ENCODE results near the gene ZNF70. TPM values are rescaled to one million over a fixed set of nuclear protein-coding genes. Genes with fewer than 3 reads are reported as not detected.
A peak's percentile ranks its signal among the peaks of the same experiment; 100 is the strongest.

The ZNF70 gene
- total and polyA plus RNA-seq, 2 of the 13 experiments (the other 11 are each of a cell fraction or from before 2014, with no cell fraction given): 0.62 to 3.6 TPM

DNA sequence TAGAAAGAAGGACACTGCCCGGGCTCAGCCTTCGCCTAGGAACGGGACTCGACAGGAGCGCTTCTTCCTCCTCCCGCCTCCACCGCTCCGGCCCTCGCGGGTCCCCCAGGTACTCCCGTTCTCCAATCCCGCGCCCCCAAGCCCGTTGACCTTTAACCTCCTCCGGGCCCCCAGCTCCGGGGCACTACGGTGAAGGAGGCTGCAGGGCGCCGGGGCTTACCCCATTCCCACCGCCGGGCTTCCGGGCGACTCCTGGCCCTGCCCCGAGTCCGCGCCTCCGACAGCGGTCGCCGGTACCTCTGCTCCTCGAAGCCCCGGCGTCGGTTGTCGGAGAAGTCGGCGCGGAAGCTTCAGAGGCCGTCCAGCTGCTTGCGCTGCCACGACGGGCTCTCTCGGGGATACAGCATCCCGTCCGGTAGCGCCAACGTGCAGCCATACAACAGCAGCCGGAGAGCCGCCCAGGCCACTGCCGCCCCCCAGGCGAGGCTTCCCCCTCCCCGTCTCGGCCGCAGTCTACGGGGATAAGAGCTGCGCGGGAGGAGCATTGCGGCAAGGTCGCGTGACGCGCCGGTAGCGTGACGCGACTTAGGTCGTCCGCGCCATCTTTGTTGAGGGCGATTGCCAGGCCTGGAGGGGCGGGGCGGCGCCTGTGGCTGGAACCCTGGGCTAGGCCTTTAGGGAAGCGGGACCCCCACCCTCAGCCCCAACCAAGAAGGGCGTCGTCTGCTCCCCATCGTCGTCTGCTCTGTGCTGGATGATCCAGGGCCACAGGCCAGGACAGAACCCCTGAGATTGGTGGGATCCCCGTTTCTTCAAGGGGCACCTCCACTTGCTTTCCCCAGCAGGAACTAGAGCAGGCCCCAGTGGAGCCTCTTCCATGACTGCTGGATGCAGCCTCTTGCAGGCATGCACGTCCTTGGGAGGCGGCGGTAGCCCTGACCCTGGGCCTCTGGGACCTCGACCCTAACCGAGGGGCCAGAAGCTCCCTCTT lies 33.8 kb downstream of the ZNF70 start (continued):
- peak; percentile 82 for TF ChIP-seq ASH2L (IDR thresholded peaks at IDR 0.05; ENCODE audit: insufficient read length, low read depth, low read length)
- TF ChIP-seq, protein P1, sequence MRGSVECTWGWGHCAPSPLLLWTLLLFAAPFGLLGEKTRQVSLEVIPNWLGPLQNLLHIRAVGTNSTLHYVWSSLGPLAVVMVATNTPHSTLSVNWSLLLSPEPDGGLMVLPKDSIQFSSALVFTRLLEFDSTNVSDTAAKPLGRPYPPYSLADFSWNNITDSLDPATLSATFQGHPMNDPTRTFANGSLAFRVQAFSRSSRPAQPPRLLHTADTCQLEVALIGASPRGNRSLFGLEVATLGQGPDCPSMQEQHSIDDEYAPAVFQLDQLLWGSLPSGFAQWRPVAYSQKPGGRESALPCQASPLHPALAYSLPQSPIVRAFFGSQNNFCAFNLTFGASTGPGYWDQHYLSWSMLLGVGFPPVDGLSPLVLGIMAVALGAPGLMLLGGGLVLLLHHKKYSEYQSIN (CRISPR knock-in tag; IDR thresholded peaks at IDR 0.05; ENCODE audit: borderline replicate concordance): no peak
- TF ChIP-seq, protein P2, sequence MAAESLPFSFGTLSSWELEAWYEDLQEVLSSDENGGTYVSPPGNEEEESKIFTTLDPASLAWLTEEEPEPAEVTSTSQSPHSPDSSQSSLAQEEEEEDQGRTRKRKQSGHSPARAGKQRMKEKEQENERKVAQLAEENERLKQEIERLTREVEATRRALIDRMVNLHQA (CRISPR knock-in tag; IDR thresholded peaks at IDR 0.05): no peak
- no peak for TF ChIP-seq ISX (CRISPR knock-in tag; conservative IDR thresholded peaks at IDR 0.05)
- TF ChIP-seq MAF1 (CRISPR knock-in tag; IDR thresholded peaks at IDR 0.05; ENCODE audit: borderline replicate concordance): no peak
- no peak for TF ChIP-seq ZNF7 (CRISPR knock-in tag; IDR thresholded peaks at IDR 0.05)
- TF ChIP-seq, protein P3, sequence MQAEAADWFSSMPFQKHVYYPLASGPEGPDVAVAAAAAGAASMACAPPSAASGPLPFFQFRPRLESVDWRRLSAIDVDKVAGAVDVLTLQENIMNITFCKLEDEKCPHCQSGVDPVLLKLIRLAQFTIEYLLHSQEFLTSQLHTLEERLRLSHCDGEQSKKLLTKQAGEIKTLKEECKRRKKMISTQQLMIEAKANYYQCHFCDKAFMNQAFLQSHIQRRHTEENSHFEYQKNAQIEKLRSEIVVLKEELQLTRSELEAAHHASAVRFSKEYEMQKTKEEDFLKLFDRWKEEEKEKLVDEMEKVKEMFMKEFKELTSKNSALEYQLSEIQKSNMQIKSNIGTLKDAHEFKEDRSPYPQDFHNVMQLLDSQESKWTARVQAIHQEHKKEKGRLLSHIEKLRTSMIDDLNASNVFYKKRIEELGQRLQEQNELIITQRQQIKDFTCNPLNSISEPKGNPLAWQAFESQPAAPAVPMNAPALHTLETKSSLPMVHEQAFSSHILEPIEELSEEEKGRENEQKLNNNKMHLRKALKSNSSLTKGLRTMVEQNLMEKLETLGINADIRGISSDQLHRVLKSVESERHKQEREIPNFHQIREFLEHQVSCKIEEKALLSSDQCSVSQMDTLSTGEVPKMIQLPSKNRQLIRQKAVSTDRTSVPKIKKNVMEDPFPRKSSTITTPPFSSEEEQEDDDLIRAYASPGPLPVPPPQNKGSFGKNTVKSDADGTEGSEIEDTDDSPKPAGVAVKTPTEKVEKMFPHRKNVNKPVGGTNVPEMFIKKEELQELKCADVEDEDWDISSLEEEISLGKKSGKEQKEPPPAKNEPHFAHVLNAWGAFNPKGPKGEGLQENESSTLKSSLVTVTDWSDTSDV (CRISPR knock-in tag; IDR thresholded peaks at IDR 0.05): no peak
- TF ChIP-seq ZNF335 (CRISPR knock-in tag; IDR thresholded peaks at IDR 0.05): no peak
- TF ChIP-seq ZNF180 (CRISPR knock-in tag; IDR thresholded peaks at IDR 0.05; ENCODE audit: borderline replicate concordance, low read depth): no peak
- TF ChIP-seq ZBTB43 (CRISPR knock-in tag; conservative IDR thresholded peaks at IDR 0.05): 0 out of 2 replicates have a peak, but pooled peaks have one; percentile 47
- TF ChIP-seq PATZ1 (CRISPR knock-in tag; IDR thresholded peaks at IDR 0.05): peak; percentile 98
- TF ChIP-seq PAXIP1 (CRISPR knock-in tag; conservative IDR thresholded peaks at IDR 0.05): peak; percentile 46; the same call in 1 of the 2 replicates
- TF ChIP-seq NFYC (CRISPR knock-in tag; IDR thresholded peaks at IDR 0.05): no peak
- TF ChIP-seq ZKSCAN5 (CRISPR knock-in tag; IDR thresholded peaks at IDR 0.05): no peak; the same call in 1 of the 2 replicates
- no peak for TF ChIP-seq NR3C1 (CRISPR knock-in tag; IDR thresholded peaks at IDR 0.05)
- no peak for TF ChIP-seq MTA1 (CRISPR knock-in tag; IDR thresholded peaks at IDR 0.05; ENCODE audit: borderline replicate concordance)
